Activated CD4-positive, alpha-beta memory T cell treated with anti-CD3 and anti-CD28 coated beads, Interleukin-2, amount 10 ng/mL, durations not matched to agents 7 days and 5 days (primary cell): ENCODE measurements around the gene NKD1. TPM values are rescaled to one million over a fixed set of nuclear protein-coding genes. Genes with fewer than 3 reads are reported as not detected.
A peak's percentile ranks its signal among the peaks of the same experiment; 100 is the strongest.

Experiments used
- CTCF ChIA-PET: fragments of 350-600 bp; sonication (Branson Sonifier 250); formaldehyde crosslinking; loops from one replicate; lab custom pipeline; 2021; ENCODE audit warnings: antibody characterized with exemption, inconsistent platforms; lab: Charles Lee
- POLR2A ChIA-PET: fragments of 350-600 bp; sonication (Branson Sonifier 250); formaldehyde crosslinking; loops from one replicate; lab custom pipeline; 2021; ENCODE audit warnings: antibody characterized with exemption; lab: Charles Lee
- DNase-seq: peaks from one replicate; pipeline ENCODE4 v3.0.0-alpha.2; 2020
- H3K27ac Mint-ChIP-seq: one replicate; pipeline ENCODE4 v1.8.0; 2021; ENCODE audit warnings: mild to moderate bottlenecking, mixed read lengths
- H3K27me3 Mint-ChIP-seq: one replicate; pipeline ENCODE4 v1.8.0; 2021; ENCODE audit warnings: mixed read lengths
- H3K36me3 Mint-ChIP-seq: one replicate; pipeline ENCODE4 v1.8.0; 2021; ENCODE audit warnings: low read depth, mixed read lengths
- H3K4me1 Mint-ChIP-seq: one replicate; pipeline ENCODE4 v1.8.0; 2021; ENCODE audit warnings: mixed read lengths
- H3K4me3 Mint-ChIP-seq: one replicate; pipeline ENCODE4 v1.8.0; 2021; ENCODE audit warnings: mild to moderate bottlenecking, mixed read lengths
- H3K9me3 Mint-ChIP-seq: one replicate; pipeline ENCODE4 v1.8.0; 2021; ENCODE audit warnings: mixed read lengths
- total RNA-seq, 2 experiments: library from RNA; stranded (reverse); gene quantifications; one replicate each; pipeline ENCODE4 v1.2.3, GENCODE V29; 2021

Gene NKD1
- total RNA-seq, 2 experiments from 2014 or later: 0.95 to 1.9 TPM

- peak overlapping the region; percentile 85 for H3K4me3 Mint-ChIP-seq
- peaks cover 78% of the 10 kb centered on the region for H3K4me1 Mint-ChIP-seq
- peaks cover 61% of the 10 kb centered on the region for H3K36me3 Mint-ChIP-seq
- DNase-seq: peak; percentile 53
- H3K27ac Mint-ChIP-seq: peak overlapping the region; percentile 81
- H3K9me3 Mint-ChIP-seq: peaks cover 4% of the 10 kb centered on the region
- H3K27me3 Mint-ChIP-seq: no peaks in the 10 kb centered on the region
- ChIA-PET CTCF (interaction anchor here (0.5 to 3.2 kb wide), 8 partner anchors 13 to 824 kb away, joined by 3 to 23 read pairs (median 3); partner anchors contain the start of gene SNX20), POLR2A (interaction anchor here (0.8 to 8.1 kb wide), 7 partner anchors 11 to 359 kb away, joined by 3 to 164 read pairs (median 20); partner anchors contain the start of genes CYLD and SNX20)
Observed at GRCh38 chr16:50697881-50698767, 149.9 kb downstream of the NKD1 start.

Other genes with a start within 250 kb of the NKD1 start
- 100 to 1,000 TPM in 1 of 2 experiments, 10 to 100 TPM in 1; 93.3 to 101 TPM for gene BRD7, start 179.4 kb upstream of the NKD1 start, total RNA-seq
- 10 to 100 TPM; 94.7 to 97.7 TPM for gene SNX20, start 132.9 kb downstream of the NKD1 start, total RNA-seq
- 10 to 100 TPM; 20.8 to 24.1 TPM for gene NOD2, start 145.2 kb downstream of the NKD1 start, total RNA-seq
- gene CYLD, start 193.7 kb downstream of the NKD1 start, total RNA-seq: 100 to 1,000 TPM; 235 to 254 TPM